Frontal cortex (tissue), 4 donors: ENCODE data around the gene SERPINA6. TPM values are rescaled to one million over a fixed set of nuclear protein-coding genes. Genes with fewer than 3 reads are reported as not detected.
A peak's percentile ranks its signal among the peaks of the same experiment; 100 is the strongest.
"Not testable (repeated sequence)": the region's sequence is repeated elsewhere in the genome, so short reads cannot be mapped to it uniquely, and the experiment has no call there.

ENCODE experiments used
- DNase-seq, 2 donors: peaks; one replicate each; pipeline ENCODE4 v3.0.0; 2012; ENCODE audit warnings: low spot score in 2 of 2
- FAIRE-seq: peaks from 2 replicates; lab custom pipeline; 2012; peaks lifted over from hg19 to GRCh38; lab: Jason Lieb, UNC
- total RNA-seq: library from RNA; depleted of rRNA; stranded (reverse); fragments of >200 nt; gene quantifications from one replicate; pipeline ENCODE4 v1.2.3, GENCODE V29; 2014
- donor health status: control.
- donor health status: control.
- donor health status: control.

Gene SERPINA6
- total RNA-seq, 1 donor from 2014 or later: not detected

DNA sequence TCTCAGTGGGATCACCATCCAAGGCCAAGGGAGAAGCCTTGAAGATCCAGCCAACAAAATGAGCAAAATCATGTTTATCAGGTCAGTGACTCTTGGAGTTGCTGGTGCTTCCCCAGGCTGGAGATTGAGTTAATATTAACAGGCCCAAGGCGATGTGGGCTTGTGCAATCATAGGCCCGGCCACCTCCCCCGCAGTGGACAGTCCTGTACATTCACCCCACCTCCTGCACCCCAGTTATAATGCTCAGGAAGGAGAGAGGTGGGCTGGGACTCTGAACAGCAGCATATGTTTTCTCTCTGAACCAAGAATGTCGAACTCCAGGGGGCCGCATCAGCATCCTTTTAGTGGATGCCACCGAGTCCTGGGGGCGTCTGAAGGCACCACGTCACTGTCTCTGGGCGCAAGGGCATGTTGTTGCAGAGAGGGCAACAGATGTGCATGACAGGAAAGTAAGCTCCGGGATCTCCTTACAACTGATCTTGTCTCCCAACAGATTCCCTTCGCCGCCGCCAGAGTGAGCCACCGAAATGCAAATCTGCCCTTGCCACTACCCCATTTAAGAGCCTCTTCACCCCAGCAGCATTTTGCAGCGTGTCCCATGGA, 32.2 kb upstream of the SERPINA6 start:
- no peak for FAIRE-seq
- DNase-seq: no peak

DNA sequence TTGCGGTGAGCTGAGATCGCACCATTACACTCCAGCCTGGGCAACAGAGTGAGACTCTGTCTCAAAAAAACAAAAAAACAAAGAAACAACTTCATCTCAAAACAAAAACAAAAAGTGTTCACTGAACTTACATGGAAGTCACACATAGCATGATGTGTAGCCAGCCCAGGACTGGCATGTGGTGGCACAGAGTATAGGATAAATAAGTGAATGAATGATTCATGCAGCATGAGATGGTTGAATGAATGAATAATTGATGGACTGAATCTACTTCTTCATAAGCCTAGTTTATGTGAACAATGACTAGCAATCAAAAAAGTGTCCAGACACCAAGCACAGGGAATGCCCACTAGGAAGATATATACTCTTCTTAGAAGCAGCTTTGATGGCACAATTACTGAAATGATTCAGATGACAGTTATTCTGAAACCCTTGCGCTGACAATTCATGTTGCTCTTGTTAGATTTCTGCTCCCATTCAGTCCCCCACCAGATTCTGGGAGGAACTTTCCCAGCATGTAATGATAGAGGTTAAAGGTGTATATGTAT, 31.6 kb upstream of the SERPINA6 start:
- FAIRE-seq: no peak
- DNase-seq: no peak

DNA sequence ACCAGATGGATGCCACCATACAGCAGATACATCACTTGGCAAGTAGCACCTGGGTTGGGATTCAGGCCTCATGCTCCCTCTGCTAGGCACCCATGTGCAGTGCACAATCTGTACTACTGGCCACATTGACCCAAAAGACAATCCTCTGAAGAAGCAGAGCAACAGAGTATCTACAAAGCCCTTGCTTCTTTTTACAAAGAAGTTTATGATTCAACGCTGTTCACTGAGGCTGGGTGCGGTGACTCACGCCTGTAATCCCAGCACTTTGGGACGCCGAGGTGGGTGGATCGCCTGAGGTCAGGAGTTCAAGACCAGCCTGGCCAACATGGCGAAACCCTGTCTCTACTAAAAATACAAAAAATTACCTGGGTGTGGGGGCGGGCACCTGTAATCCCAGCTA, 31.1 kb upstream of the SERPINA6 start:
- FAIRE-seq, DNase-seq: not testable (repeated sequence)

DNA sequence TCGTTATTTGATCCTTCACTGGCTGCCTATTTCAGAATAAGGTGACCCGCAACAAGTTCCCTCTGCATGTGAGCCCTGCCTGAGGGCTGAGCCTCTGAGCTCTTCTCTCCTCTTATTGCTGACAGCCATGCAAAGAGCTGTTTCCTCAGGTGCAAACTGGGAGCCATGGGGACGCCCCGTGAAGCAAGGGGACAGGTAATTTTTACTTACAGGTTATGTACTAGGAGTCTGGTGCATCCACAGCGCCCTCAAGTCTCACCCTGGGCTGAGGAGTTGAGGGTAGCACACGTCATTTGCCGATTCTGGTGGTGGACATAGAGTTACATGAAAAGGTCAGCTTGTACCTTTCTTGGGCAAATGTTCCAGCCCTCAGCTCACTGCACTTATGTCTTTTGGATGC, 26.1 kb upstream of the SERPINA6 start:
- FAIRE-seq: no peak
- no peak for DNase-seq

DNA sequence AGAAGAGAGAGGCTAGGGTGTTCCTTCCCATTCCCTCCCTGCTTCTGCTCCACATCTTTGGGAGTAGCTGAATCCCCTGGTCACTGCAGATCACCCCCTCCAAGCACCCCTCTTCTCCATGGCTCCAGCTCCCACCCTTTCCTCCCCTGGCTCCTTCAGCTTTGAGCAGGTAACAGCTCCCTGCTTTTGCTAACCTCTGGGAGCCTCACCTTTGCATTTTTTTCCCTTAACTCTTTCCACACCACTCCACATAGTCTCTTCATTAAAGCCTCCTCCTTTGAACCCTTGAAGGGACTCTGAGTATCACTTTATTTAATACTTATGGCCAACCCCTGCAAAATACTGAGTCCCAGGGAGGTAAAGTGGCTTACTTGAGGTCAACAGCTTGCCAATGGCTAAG, 25.7 kb upstream of the SERPINA6 start:
- DNase-seq (no peak), FAIRE-seq (no peak)

DNA sequence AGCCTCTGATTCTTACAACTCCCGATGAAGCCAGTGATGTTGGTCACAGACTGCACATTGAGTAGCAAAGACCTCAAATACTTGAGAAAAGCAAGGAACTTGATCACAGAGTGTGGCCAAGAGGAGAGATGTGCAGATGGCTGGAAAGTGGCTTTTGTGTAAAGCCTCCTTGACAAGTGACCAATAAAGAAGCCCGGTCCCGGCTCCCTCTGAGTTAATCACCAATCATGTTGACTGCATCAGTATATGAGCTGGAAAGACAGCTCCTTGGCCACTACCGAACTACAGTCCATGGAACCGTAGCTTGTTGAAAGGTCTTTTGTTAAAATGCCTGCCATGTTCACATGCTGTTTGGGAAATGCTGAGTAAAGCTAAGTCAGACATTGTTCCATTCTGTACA, 23.7 kb upstream of the SERPINA6 start:
- no peak for DNase-seq
- FAIRE-seq: no peak

DNA sequence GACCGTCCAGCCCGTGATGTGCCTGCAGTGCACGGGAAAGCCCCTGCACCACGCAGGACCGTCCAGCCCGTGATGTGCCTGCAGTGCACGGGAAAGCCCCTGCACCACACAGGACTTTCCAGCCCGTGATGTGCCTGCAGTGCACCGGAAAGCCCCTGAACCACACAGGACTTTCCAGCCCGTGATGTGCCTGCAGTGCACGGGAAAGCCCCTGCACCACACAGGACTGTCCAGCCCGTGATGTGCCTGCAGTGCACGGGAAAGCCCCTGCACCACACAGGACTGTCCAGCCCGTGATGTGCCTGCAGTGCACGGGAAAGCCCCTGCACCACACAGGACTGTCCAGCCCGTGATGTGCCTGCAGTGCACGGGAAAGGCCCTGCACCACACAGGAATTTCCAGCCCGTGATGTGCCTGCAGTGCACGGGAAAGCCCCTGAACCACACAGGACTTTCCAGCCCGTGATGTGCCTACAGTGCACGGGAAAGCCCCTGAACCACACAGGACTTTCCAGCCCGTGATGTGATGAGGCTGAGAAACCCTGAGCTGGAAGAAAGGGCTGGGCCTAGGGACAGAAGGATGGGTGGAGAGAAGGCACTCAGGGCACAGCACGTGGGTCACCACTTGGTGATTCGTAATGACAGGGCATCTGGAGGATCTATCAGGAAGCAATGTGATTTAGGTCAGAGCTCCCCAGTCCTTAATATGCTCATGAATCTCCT, 23.1 kb upstream of the SERPINA6 start:
- not testable (repeated sequence) for FAIRE-seq, DNase-seq

DNA sequence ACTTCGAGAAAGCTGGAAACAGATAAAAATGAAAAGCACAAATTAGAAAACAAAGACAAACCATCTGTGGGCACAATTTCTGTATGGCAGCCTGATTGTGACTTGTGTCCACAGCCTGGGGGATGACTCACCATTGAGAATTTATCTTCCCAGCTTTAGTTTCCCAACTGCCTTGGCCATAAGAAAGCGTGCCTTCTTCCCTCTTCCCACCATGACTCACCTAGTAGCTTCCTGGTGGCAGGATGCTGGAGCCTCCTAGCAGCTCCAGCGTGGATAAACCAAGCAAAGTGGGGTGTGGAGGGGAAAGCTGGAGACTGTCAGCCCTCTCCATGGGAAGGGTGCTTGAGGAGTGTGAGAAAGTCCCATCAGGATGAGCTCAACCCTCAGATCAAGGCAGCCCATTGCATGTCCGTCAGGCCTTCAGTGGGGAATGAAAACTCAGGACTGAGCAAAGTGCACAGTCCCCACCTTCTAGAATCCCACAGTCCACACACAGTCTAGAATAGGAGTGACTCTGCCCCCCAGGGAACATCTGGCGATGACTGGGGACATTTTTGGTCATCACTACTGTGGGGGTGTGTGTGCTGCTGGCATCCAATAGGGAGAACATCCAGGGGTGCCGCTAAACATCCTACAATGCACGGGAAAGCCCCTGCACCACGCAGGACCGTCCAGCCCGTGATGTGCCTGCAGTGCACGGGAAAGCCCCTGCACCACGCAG, 22.4 kb upstream of the SERPINA6 start:
- DNase-seq (no peak), FAIRE-seq (no peak)

DNA sequence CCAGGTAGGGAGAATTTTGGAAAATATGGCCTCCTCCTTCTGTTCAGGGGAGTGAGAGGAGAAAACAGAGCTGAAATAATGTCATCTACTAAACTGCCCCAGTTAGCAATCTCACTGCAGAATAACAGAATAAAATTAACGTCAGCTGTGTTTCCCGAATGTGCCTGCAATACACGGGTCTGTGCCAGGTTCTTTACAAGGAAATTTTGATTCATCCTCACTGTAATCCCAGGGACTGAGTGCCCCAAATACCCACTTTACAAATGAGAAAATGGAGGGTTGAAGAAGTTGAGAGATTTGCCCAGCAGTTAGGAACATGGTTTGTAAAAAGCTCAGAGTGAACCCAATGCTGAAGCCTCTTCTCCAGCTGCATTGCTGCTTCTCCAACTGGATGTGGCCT, 21.3 kb upstream of the SERPINA6 start:
- DNase-seq (no peak), FAIRE-seq (no peak)

DNA sequence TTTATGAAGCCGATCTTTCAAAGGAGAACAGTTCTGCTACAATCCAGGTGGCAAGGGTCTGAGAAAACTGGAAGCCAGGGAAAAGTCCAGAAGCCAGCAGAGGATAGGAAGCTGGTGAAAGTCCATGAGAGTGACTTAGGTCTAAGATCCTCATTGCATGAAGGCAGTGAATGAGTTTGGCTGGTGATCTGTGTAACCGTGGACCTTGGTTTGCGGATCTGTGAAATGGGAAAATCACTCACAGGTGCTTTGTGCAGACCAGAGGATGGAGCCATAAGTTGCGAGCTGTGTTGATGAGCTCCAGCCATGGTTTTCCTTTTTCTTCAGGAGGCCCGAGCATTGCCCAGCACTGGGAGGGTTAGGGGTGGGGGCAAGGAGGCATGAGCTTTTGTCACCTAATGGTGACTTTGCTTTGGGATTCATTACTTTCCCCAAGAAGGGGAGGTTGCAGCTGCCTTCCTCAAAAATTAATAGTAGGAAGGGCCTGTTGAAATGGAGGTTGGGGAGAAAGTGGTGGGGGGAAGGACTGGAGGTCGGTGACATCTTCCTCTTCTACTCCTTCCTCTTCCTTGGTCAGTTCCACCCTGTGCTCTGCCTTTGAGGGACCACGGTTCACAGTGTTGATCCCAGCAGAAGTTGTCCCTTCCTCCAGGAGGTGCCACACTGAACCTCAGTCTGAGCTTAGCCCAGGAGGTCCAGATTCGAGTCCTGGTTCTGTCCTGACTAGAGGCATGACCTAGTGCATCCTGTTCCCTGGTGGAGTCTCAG, 20.3 kb upstream of the SERPINA6 start:
- FAIRE-seq (no peak), DNase-seq (no peak)

DNA sequence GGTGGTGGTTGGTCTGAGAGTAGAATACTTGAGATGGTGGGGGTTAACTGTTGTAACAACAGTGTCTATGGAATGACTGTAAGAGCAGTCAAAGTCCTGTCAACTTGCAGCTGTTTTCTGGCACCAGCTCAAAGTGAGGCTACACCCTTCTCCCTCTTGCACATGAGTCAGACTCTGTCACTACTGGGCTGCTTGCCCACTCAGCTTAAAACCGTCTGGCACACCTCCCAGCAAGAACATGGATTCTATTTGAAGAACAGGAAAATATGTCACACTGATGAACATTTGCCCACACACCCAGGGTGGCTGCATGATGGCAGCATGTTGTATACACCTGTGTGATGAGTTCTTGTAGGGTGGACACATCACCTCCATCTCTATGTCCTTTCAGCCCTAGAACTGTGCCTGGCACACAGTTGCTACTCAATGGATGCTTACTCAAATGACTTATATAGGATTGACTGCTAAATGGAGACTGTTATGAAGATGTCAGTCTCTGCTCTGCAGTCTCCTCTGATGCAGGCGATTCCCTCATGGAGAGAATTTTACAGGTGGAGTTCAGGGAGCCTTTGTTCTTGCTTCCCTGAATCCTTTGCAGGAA, 19.3 kb upstream of the SERPINA6 start:
- FAIRE-seq (no peak), DNase-seq (peak in 1 of 2 donors; percentile 50)

DNA sequence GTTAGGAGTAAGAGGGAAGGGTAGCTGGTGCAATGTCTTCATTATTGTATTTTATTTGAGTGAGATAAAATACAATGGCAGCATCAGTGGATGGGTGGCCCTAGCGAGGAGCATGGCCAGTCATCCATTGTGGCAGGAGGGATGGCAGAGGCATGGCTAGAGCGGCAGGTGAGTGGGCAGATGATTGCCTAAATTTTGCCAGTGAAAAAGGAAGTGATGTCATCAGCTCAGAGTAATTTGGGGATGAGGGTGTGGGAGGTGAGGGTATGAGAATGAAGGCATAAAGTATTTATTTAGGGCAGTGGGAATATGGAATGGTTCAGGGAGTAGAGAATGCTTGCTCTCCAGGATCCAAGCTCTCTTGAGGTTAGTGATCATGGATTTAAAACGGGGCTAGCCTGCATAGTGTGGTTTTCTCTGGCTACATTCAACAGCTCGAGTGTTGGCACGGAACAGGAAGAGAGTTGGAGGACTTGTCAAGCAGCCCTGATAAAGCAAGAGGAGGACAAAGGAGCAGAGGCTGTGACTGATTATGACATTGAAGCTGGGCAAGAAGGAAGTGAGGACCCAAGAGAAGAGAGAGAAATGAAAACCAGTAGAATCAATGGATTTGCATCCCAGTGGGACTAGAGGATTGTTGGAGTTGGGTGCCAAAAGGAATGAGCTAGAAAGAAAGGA, 18.7 kb upstream of the SERPINA6 start:
- no peak for FAIRE-seq

DNA sequence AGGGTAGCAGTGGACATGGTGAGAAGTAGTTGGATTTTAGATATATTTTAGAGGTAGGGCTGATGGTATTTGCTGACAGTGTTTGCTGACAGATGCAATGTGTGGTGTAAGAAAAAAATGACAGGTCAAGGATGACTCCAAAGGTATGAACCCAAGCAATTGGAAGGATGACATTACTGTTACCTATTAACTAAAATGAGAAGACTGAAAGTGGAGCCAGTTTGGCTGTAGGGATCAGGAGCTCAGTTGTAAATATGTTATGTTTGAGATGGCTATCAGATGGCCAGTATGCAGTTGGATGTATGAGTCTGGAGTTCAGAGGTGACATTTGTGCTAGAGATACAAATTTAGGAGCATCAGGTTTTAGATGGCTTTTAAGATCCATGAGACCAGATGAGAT, 17.4 kb upstream of the SERPINA6 start:
- FAIRE-seq: no peak

More for the DNA sequence above, 18.7 kb upstream of the SERPINA6 start:
- DNase-seq: no peak

DNA sequence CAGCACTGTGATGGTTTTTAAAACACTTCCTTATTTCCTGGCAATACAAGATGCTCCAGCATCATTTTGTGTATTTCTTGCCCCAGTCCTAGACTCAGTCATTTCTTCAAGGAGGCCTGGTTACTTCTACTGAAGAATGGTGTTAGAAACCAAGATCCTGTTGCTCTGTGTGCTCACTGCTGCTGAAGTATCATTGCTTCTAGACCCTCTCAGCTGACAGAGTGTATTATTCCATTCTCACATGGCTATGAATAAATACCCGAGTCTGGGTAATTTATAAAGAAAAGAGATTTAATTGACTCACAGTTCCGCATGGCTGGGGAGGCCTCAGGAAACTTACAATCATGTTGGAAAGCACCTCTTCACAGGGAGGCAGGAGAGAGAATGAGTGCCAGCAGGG, 14.9 kb upstream of the SERPINA6 start:
- FAIRE-seq (no peak), DNase-seq (no peak)

More for the DNA sequence above, 17.4 kb upstream of the SERPINA6 start:
- no peak for DNase-seq

DNA sequence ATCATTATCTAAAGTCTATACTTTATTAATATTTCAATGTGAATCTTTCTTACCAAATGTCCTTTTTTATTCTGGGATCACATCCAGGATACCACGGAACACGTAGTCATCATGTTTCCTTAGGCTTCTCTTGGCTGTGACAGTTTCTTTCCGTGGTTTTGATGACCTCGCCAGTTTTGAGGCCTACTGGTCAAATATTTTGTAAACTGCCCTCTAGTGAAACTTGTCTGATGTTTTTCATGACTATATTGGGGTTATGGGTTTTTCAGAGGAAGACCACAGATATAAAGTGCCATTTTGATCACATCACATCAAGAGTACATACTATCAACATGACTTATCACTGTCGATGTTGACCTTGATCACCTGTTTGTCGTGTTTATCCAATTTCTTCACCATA, 14.1 kb upstream of the SERPINA6 start:
- FAIRE-seq (no peak), DNase-seq (no peak)

DNA sequence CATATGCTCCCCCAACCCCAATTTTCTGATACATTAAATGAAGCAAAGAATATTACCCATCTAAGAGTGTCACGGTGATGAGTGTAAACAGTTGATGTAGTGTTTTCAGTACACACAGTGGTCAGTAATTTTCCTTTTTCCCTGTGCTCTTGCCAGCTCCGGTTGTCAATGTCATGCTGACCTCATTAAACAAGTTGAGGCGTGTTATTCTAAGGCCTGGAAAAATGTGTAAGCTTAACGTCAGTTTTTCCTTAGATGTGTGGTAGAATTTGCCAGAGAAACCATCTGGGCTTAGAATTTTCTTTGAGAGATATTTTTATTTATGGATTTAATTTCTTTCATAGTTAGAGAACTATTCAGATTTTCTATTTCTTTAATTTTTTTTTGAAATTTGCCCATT, 11.7 kb upstream of the SERPINA6 start:
- FAIRE-seq (no peak), DNase-seq (no peak)

DNA sequence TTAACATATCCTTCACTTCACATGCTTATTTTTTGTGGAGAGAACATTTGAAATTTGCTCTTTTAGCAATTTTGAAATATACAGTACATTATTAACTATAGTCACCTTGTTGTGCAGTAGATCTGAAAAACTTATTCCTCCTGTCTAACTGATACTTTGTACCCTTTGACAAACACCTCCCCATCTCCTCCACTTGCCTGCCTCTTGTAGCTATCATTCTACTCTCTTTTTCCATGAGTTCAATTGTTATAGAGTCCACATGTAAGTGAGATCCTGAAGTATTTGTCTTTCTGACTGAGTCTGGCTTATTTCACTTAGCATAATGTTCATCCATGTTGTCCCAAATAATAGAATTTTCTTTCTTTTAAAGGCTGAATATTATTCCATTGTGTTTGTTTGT, 9.5 kb upstream of the SERPINA6 start:
- FAIRE-seq (no peak), DNase-seq (no peak)

DNA sequence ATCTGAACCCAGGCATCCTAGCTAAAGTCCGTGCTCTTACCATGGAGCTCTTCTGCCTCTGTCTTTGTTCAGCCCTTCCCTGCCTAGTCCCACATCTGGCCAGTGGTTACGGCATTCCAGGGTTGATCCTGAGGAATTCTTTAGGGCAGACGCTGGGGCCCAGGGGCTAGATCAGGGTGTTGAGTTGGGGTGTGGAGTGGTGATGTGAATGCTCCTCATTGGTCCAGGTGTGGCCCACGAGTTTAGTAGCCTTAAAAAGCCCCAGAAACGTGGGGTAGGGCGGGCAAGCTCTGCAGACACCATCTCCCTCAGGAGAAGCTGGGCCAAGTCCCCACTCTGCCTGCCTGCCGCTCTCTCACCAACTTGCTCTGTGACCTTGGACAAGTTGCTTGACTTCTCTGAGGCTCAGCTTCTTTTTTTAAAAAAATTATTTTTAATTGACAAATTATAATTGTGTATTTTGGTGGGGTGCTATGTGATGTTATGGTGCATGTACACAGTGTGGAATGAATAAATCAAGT, 9.0 kb upstream of the SERPINA6 start:
- DNase-seq (no peak), FAIRE-seq (no peak)

DNA sequence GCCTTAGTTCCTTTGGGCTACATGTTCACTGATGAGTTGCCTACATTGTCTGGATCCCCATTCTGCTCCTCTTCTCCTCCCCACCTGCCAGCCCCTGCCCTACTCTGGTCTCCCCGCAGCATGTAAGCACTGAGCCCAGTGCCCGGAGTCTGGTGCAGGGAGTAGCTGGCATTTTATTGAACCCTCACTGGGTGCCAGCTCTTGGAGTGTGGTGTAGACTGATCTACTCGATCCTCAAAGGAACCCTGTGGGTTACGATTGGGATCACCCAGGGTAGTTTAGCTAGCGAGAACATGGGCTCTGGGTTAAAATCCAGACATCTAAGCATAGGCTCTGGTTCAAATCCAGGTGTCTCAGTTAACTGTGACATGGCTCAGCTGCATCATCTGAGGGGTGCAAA, 8.3 kb upstream of the SERPINA6 start:
- DNase-seq (no peak), FAIRE-seq (no peak)
